A549 (cell line): ENCODE measurements around the gene ULK4. TPM values are rescaled to one million over a fixed set of nuclear protein-coding genes. Genes with fewer than 3 reads are reported as not detected.

Experiments
- ATAC-seq, 2 experiments: fragments of 200-7000 bp in 1 of 2; fragments of >200 bp in 1 of 2; cut with Nextera tagmentation in 1 of 2; cut with Tn5 transposase in 1 of 2; 3 replicates each; pipeline versions ENCODE4 v1.8.0 to v1.9.1; 2018 to 2020; ENCODE audit warnings: mild to moderate bottlenecking in 1 of 2, moderate library complexity in 1 of 2
- CTCF ChIA-PET: fragments of 300-600 bp; sonication (Branson Sonifier 250); formaldehyde crosslinking; extraction: SDS; loops from one replicate; lab custom pipeline; 2021; ENCODE audit warnings: antibody characterized with exemption, inconsistent platforms; lab: Yijun Ruan, JAX
- POLR2A ChIA-PET: fragments of 350-600 bp; formaldehyde crosslinking; extraction: SDS; loops from one replicate; lab custom pipeline; 2021; ENCODE audit warnings: antibody characterized with exemption, inconsistent platforms; lab: Yijun Ruan, JAX
- DNase-seq, 2 experiments: peaks; one replicate each; pipeline versions ENCODE4 v3.0.0 to v3.0.0-alpha.2; 2011 to 2016; ENCODE audit warnings: low read depth in 1 of 2, low spot score in 1 of 2
- FAIRE-seq: peaks from 2 replicates; lab custom pipeline; 2011; peaks lifted over from hg19 to GRCh38; lab: Jason Lieb, UNC
- H3K27ac ChIP-seq, 2 experiments: fragments of >200 bp; sonication (Bioruptor Twin); formaldehyde crosslinking; 3 replicates each; pipeline ENCODE4 v1.5.1; 2016 to 2017
- H3K4me1 ChIP-seq: fragments of >200 bp; sonication (Bioruptor Twin); formaldehyde crosslinking; 3 replicates; pipeline ENCODE4 v1.6.1; 2016
- H3K4me2 ChIP-seq: fragments of >200 bp; sonication (Bioruptor Twin); formaldehyde crosslinking; 3 replicates; pipeline ENCODE4 v1.6.1; 2016
- H3K4me3 ChIP-seq: fragments of >200 bp; sonication (Bioruptor Twin); formaldehyde crosslinking; 3 replicates; pipeline ENCODE4 v1.5.1; 2016
- H3K9me3 ChIP-seq: fragments of >200 bp; sonication (Bioruptor Twin); formaldehyde crosslinking; 3 replicates; pipeline ENCODE4 v1.6.1; 2016
- BHLHE40 ChIP-seq: IDR thresholded peaks from 2 replicates; pipeline ENCODE4 v1.6.1; 2012; ENCODE audit warnings: low read depth, low read length, inconsistent platforms
- CBX2 ChIP-seq: fragments of 200-600 bp; sonication (generic); IDR thresholded peaks from 2 replicates; pipeline ENCODE4 v1.6.1; 2016; ENCODE audit warnings: low read depth, mild to moderate bottlenecking, borderline replicate concordance
- CEBPB ChIP-seq, 2 experiments: fragments of >200 bp in 1 of 2; sonication (Bioruptor Twin) in 1 of 2; formaldehyde crosslinking in 1 of 2; IDR thresholded peaks; 2 replicates each; pipeline ENCODE4 v1.6.1; 2012 to 2016
- CHD2 ChIP-seq: fragments of 150-350 bp; IDR thresholded peaks from 2 replicates; pipeline ENCODE4 v1.6.1; 2014; ENCODE audit warnings: low read length; ENCODE audit not compliant: partially characterized antibody
- CHD4 ChIP-seq: fragments of 200-600 bp; sonication (generic); IDR thresholded peaks from 2 replicates; pipeline ENCODE4 v1.6.1; 2016; ENCODE audit warnings: antibody characterized with exemption, mild to moderate bottlenecking, borderline replicate concordance
- EP300 ChIP-seq, 2 experiments: fragments of >200 bp; sonication (Bioruptor Twin); formaldehyde crosslinking; IDR thresholded peaks; 2 replicates in 1 of 2; 3 replicates in 1 of 2; pipeline ENCODE4 v1.6.1; 2016 to 2017
- ESRRA ChIP-seq: fragments of 150-350 bp; IDR thresholded peaks from 2 replicates; pipeline ENCODE4 v1.6.1; 2014; ENCODE audit warnings: mild to moderate bottlenecking, low read length, borderline replicate concordance
- FOSL2 ChIP-seq, 2 experiments: fragments of 450-650 bp in 1 of 2; fragments of >200 bp in 1 of 2; sonication (Bioruptor Twin) in 1 of 2; formaldehyde crosslinking; IDR thresholded peaks; 2 replicates each; pipeline versions ENCODE4 v1.5.0 to v1.6.1; 2016 to 2020; ENCODE audit warnings: mild to moderate bottlenecking in 1 of 2, moderate library complexity in 1 of 2
- HDAC2 ChIP-seq: fragments of 200-600 bp; sonication (generic); IDR thresholded peaks from 2 replicates; pipeline ENCODE4 v1.6.1; 2016
- HOXA7 ChIP-seq: fragments of 250-450 bp; sonication (Bioruptor Pico); IDR thresholded peaks from 2 replicates; pipeline ENCODE4 v1.5.0; 2020; ENCODE audit warnings: mild to moderate bottlenecking, moderate library complexity
- KDM1A ChIP-seq: fragments of 200-600 bp; sonication (generic); IDR thresholded peaks from 2 replicates; pipeline ENCODE4 v1.6.1; 2016; ENCODE audit warnings: low read depth, mild to moderate bottlenecking
- KDM5A ChIP-seq: fragments of 200-600 bp; sonication (generic); IDR thresholded peaks from 2 replicates; pipeline ENCODE4 v1.6.1; 2016; ENCODE audit warnings: antibody characterized with exemption, mild to moderate bottlenecking
- MAZ ChIP-seq: fragments of 150-350 bp; IDR thresholded peaks from 2 replicates; pipeline ENCODE4 v1.6.1; 2014; ENCODE audit warnings: antibody characterized with exemption, low read depth, low read length, borderline replicate concordance
- NR3C1 ChIP-seq: fragments of >200 bp; sonication (Bioruptor Twin); formaldehyde crosslinking; IDR thresholded peaks from 3 replicates; pipeline ENCODE4 v1.6.1; 2017
- PHF8 ChIP-seq: fragments of 200-600 bp; sonication (generic); IDR thresholded peaks from 2 replicates; pipeline ENCODE4 v1.6.1; 2016; ENCODE audit warnings: low read depth, mild to moderate bottlenecking, antibody characterized with exemption, moderate library complexity, borderline replicate concordance
- RAD21 ChIP-seq, 2 experiments: fragments of >200 bp in 1 of 2; sonication (Bioruptor Twin) in 1 of 2; formaldehyde crosslinking in 1 of 2; IDR thresholded peaks in 1 of 2; conservative IDR thresholded peaks in 1 of 2; 2 replicates in 1 of 2; 3 replicates in 1 of 2; pipeline ENCODE4 v1.6.1; 2012 to 2018; ENCODE audit warnings: inconsistent platforms in 1 of 2
- RFX5 ChIP-seq: fragments of 450-650 bp; IDR thresholded peaks from 2 replicates; pipeline ENCODE4 v1.7.1; 2014; ENCODE audit warnings: antibody characterized with exemption, mild to moderate bottlenecking, moderate library complexity
- SMC3 ChIP-seq: fragments of >200 bp; sonication (Bioruptor Twin); formaldehyde crosslinking; IDR thresholded peaks from 3 replicates; pipeline ENCODE4 v1.6.1; 2018; ENCODE audit warnings: inconsistent platforms
- TFCP2L1 ChIP-seq: fragments of 250-450 bp; sonication (Bioruptor Pico); IDR thresholded peaks from 2 replicates; pipeline ENCODE4 v1.5.0; 2021; ENCODE audit warnings: mild to moderate bottlenecking
- ZC3H11A ChIP-seq: fragments of 450-650 bp; IDR thresholded peaks from 2 replicates; pipeline ENCODE4 v1.6.1; 2014; ENCODE audit warnings: antibody characterized with exemption, mild to moderate bottlenecking
- ZFP36 ChIP-seq: fragments of 450-650 bp; IDR thresholded peaks from 2 replicates; pipeline ENCODE4 v1.6.1; 2014; ENCODE audit warnings: borderline replicate concordance; ENCODE audit not compliant: partially characterized antibody
- WGBS: methylation state at CpG from one replicate; pipeline ENCODE4 v1.1.6; 2017; ENCODE audit errors: missing lambda C conversion rate; 5-methylcytosine and 5-hydroxymethylcytosine counted together
- polyA plus RNA-seq, 4 experiments: library from polyadenylated mRNA; depleted of rRNA in 3 of 4; stranded (reverse); fragments of >200 nt; fragmentation: RNase III in 1 of 4; extraction: RNeasy Plus Mini Kit Qiagen cat#74134 plus additional on column Dnase treatment in 1 of 4; gene quantifications; 2 replicates in 3 of 4; 3 replicates in 1 of 4; pipeline ENCODE4 v1.2.3, GENCODE V29; 2011 to 2017
- TF ChIP-seq, protein P1 (sequence below): fragments of 250-450 bp; sonication (Bioruptor Pico); IDR thresholded peaks from 2 replicates; pipeline ENCODE4 v1.5.0; 2020; ENCODE audit warnings: low read depth, mild to moderate bottlenecking, moderate library complexity
- TF ChIP-seq, protein P2 (sequence below): IDR thresholded peaks from 2 replicates; pipeline ENCODE4 v1.6.1; 2012
- TF ChIP-seq, protein P3 (sequence below): IDR thresholded peaks from 2 replicates; pipeline ENCODE4 v1.6.1; 2012; ENCODE audit warnings: low read depth, borderline replicate concordance
- TF ChIP-seq, protein P4 (sequence below): fragments of 150-350 bp; IDR thresholded peaks from 2 replicates; pipeline ENCODE4 v1.6.1; 2014; ENCODE audit warnings: low read depth, mild to moderate bottlenecking, low read length
- TF ChIP-seq, protein P5 (sequence below): IDR thresholded peaks from 2 replicates; pipeline ENCODE4 v1.6.1; 2012

ULK4 gene
- polyA plus RNA-seq, 2 of the 4 experiments (the other 2 are of a cell fraction) = 4.9 to 7.7 TPM

DNA sequence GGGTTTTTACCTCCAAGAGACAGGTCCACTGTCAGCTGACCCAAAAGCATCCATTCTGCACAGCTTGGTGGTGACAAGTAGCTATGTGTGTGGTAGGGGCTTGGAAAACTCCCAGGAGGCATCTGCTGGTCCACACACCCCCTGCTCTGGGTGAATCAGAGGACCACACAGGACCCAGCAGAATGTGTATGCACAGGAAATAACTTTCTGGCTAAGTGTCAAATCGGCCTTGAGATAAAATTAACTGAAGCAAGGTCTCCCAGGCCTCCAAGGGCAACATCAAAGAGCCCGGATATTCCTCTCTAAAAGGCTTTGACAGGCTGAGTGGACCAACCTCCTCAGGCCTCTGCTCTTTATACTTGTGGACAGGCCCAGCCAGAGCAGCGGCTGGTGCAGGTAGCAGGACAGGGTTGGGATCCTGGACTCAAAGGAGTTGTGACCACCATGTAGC lies 696.1 kb downstream of the ULK4 start (continued):
- TF ChIP-seq, protein P1, sequence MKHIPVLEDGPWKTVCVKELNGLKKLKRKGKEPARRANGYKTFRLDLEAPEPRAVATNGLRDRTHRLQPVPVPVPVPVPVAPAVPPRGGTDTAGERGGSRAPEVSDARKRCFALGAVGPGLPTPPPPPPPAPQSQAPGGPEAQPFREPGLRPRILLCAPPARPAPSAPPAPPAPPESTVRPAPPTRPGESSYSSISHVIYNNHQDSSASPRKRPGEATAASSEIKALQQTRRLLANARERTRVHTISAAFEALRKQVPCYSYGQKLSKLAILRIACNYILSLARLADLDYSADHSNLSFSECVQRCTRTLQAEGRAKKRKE (CRISPR knock-in tag) = no peak
- TF ChIP-seq HDAC2 = no peak
- no peak for TF ChIP-seq KDM1A
- TF ChIP-seq KDM5A = no peak
- TF ChIP-seq RAD21 (conservative IDR thresholded peaks at IDR 0.05 in 1 of 2, IDR thresholded peaks at IDR 0.05 in 1 of 2) = peak in 1 of 2 experiments; percentile 33; a peak in 2 of 5 replicates
- no peak for TF ChIP-seq RFX5

DNA sequence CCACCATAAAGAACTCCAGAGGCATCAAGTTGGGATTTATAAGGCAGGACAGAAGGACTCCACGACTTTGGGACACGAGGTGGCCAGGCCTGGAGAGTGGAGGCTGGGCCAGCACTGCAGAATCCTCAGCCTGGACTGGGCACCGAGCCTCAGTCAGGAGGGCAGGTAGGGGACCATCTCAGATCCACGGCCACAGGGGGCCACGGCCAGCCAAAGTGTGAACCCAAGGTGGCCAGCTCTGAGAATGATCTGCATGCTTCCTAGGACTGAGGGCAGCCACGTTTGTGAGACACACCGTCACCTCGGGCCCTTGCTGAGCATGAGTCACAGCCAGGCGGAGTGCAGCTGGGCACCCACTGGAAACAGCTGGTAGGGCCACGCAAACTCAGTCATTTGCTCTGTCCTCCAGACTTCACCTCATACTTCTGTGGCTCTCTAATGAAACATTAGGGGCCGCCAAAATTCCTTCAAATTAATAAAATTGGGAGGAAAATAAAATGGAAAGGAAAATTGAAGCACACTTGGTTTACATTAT lies 696.8 kb downstream of the ULK4 start:
- POLR2A ChIA-PET = no interaction called here

DNA sequence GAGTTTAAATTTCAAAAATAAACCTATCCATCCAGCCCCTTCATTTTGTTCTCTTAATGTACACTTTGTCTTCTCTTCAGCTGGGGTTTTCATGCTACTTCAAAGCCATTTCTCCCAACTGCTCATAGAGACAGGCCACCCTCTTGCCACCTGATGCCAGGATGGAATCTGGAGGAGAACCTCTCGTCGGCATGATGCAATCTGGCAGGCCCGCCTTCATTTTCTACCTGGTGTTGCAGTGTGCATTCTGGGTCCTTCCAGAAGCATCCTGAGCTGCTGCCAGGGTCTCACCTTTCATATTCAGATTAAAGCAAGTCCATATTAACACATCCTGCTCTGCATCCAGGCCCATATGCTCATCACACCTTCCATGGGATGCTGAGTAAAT lies 701.8 kb downstream of the ULK4 start:
- ATAC-seq (no peak), DNase-seq (no peak), FAIRE-seq (no peak)
- Histone ChIP-seq H3K9me3 (no peaks in the 10 kb centered on the region), H3K4me2 (no peak overlapping the region), H3K4me1 (peaks cover 17% of the 10 kb centered on the region), H3K4me3 (no peak overlapping the region), H3K27ac (peak overlapping the region in 1 of 2 experiments; percentile 45; a peak in 3 of 6 replicates)
- POLR2A ChIA-PET = no interaction called here
- CTCF ChIA-PET = no interaction called here
- 90% methylated on average over 3 of the region's 3 CpGs for WGBS
- no peak for TF ChIP-seq ZC3H11A
- no peak for TF ChIP-seq BHLHE40
- TF ChIP-seq, all 56 proteins: peak for 0

More for the DNA sequence above, 696.8 kb downstream of the ULK4 start:
- Histone ChIP-seq H3K9me3 (no peaks in the 10 kb centered on the region; the same call in 2 of the 3 replicates), H3K4me2 (peak overlapping the region; percentile 48; the same call in 2 of the 3 replicates), H3K4me3 (no peak overlapping the region), H3K4me1 (peaks cover 43% of the 10 kb centered on the region), H3K27ac (peak overlapping the region; percentile 80 to 97)
- DNase-seq = peak; percentile 23 to 36
- ATAC-seq = peak; percentile 33 to 44; a peak in 4 of 6 replicates
- TF ChIP-seq TFCP2L1 = no peak
- no peak for TF ChIP-seq KDM5A
- TF ChIP-seq FOSL2 (IDR thresholded peaks at IDR 0.05) = no peak
- peak; percentile 53 for TF ChIP-seq FOSL2 (CRISPR knock-in tag; IDR thresholded peaks at IDR 0.05)
- TF ChIP-seq HOXA7 = no peak
- no peak for TF ChIP-seq EP300 (IDR thresholded peaks at IDR 0.05)
- no peak for TF ChIP-seq CBX2
- TF ChIP-seq, protein P2, sequence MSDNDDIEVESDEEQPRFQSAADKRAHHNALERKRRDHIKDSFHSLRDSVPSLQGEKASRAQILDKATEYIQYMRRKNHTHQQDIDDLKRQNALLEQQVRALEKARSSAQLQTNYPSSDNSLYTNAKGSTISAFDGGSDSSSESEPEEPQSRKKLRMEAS = 0 out of 2 replicates have a peak, but pooled peaks have one; percentile 14
- no peak for TF ChIP-seq RFX5
- TF ChIP-seq, protein P3, sequence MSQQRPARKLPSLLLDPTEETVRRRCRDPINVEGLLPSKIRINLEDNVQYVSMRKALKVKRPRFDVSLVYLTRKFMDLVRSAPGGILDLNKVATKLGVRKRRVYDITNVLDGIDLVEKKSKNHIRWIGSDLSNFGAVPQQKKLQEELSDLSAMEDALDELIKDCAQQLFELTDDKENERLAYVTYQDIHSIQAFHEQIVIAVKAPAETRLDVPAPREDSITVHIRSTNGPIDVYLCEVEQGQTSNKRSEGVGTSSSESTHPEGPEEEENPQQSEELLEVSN = no peak
- WGBS = 75% methylated on average over 5 of the region's 11 CpGs
- CTCF ChIA-PET = interaction anchor here (0.8 to 2.0 kb wide), 3 partner anchors 8 to 11 kb away, joined by 3 to 6 read pairs (median 4); no protein-coding TSS in a partner anchor
- no peak for FAIRE-seq

DNA sequence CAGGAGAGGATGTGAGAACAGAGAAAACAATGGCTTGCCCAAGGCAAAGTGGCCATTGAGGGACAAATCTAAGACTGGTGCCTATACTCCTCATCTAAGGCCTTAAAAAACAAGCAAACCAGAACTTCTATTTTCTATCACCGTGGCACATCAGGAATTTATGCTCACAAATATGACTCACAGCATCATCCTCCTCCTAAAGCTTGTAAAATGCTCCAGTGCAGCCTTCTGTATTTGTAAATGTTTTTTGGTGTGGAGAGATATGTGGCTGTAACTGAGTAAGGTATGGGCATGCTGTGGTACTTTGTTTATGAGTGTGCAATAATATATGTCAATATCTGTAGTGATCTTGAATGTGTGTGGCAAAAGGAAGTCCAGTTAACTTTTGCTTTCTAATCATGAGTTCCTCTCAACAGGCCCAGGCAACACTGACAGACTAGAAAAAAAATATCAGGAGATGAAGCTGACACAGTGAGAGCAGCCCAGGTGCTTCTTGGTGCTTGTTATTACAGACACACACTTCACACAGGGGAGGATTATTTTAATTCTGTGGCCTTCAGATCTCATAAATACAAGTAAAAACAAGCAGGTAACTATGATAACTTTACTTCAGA lies 702.3 kb downstream of the ULK4 start:
- ATAC-seq (peak in 1 of 2 experiments; percentile 39; a peak in 1 of 6 replicates), DNase-seq (no peak), FAIRE-seq (no peak)
- ChIA-PET CTCF (no interaction called here), POLR2A (no interaction called here)
- 11% methylated on average over 1 of the region's 1 CpG for WGBS
- H3K4me3 ChIP-seq = no peak overlapping the region
- H3K4me1 ChIP-seq = peaks cover 13% of the 10 kb centered on the region
- H3K4me2 ChIP-seq = peak overlapping the region; percentile 23; the same call in 2 of the 3 replicates
- no peaks in the 10 kb centered on the region for H3K9me3 ChIP-seq
- H3K27ac ChIP-seq = peak overlapping the region; percentile 45 to 46; a peak in 4 of 6 replicates
- TF ChIP-seq, protein P1 (CRISPR knock-in tag) = no peak
- TF ChIP-seq, protein P4, sequence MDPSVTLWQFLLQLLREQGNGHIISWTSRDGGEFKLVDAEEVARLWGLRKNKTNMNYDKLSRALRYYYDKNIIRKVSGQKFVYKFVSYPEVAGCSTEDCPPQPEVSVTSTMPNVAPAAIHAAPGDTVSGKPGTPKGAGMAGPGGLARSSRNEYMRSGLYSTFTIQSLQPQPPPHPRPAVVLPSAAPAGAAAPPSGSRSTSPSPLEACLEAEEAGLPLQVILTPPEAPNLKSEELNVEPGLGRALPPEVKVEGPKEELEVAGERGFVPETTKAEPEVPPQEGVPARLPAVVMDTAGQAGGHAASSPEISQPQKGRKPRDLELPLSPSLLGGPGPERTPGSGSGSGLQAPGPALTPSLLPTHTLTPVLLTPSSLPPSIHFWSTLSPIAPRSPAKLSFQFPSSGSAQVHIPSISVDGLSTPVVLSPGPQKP = no peak
- TF ChIP-seq CHD2 (no peak), ESRRA (no peak), MAZ (no peak), CEBPB (IDR thresholded peaks at IDR 0.05) (no peak), NR3C1 (no peak), PHF8 (no peak), SMC3 (no peak), HOXA7 (no peak), ZFP36 (no peak), CHD4 (no peak)
- TF ChIP-seq, protein P5, sequence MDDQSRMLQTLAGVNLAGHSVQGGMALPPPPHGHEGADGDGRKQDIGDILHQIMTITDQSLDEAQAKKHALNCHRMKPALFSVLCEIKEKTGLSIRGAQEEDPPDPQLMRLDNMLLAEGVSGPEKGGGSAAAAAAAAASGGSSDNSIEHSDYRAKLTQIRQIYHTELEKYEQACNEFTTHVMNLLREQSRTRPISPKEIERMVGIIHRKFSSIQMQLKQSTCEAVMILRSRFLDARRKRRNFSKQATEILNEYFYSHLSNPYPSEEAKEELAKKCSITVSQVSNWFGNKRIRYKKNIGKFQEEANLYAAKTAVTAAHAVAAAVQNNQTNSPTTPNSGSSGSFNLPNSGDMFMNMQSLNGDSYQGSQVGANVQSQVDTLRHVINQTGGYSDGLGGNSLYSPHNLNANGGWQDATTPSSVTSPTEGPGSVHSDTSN = no peak
